Iris pigment epithelial cell (primary cell): ENCODE measurements around the gene SMYD3.

Experiments used
- DNase-seq: peaks from one replicate; pipeline ENCODE4 v3.0.0-alpha.2; 2011; ENCODE audit warnings: low read depth

The SMYD3 gene

GRCh38 chr1:246147524-246148461 lies 359.3 kb downstream of the SMYD3 start:
- DNase-seq, result no peak

- no peak for DNase-seq
These were observed 360.1 kb downstream of the SMYD3 start for GRCh38 chr1:246146804-246147523.

GRCh38 chr1:246145900-246146299 lies 361.2 kb downstream of the SMYD3 start:
- DNase-seq, result no peak

- no peak for DNase-seq
These were observed 362.1 kb downstream of the SMYD3 start for GRCh38 chr1:246144931-246145330.

- peak; percentile 95 for DNase-seq
These were observed 364.7 kb downstream of the SMYD3 start for GRCh38 chr1:246142320-246142893.

GRCh38 chr1:246141306-246141705 lies 365.8 kb downstream of the SMYD3 start:
- no peak for DNase-seq

GRCh38 chr1:246139745-246140182 lies 367.3 kb downstream of the SMYD3 start:
- peak; percentile 92 for DNase-seq

GRCh38 chr1:246138781-246139180 lies 368.3 kb downstream of the SMYD3 start:
- DNase-seq, result no peak

- no peak for DNase-seq
These were observed 370.6 kb downstream of the SMYD3 start for GRCh38 chr1:246136477-246136876.

- no peak for DNase-seq
These were observed 372.3 kb downstream of the SMYD3 start for GRCh38 chr1:246134789-246135188.

GRCh38 chr1:246131095-246131494 lies 376.0 kb downstream of the SMYD3 start:
- no peak for DNase-seq

- no peak for DNase-seq
These were observed 378.5 kb downstream of the SMYD3 start for GRCh38 chr1:246128494-246129069.

GRCh38 chr1:246126580-246126979 lies 380.5 kb downstream of the SMYD3 start:
- no peak for DNase-seq

- DNase-seq, result no peak
These were observed 385.0 kb downstream of the SMYD3 start for GRCh38 chr1:246122071-246122470.

GRCh38 chr1:246121533-246121932 lies 385.5 kb downstream of the SMYD3 start:
- DNase-seq, result no peak

- peak; percentile 78 for DNase-seq
These were observed 389.9 kb downstream of the SMYD3 start for GRCh38 chr1:246117066-246117791.

GRCh38 chr1:246114369-246114768 lies 392.7 kb downstream of the SMYD3 start:
- DNase-seq, result no peak

- peak; percentile 11 for DNase-seq
These were observed 393.5 kb downstream of the SMYD3 start for GRCh38 chr1:246113555-246114095.

- DNase-seq, result no peak
These were observed 395.5 kb downstream of the SMYD3 start for GRCh38 chr1:246111570-246111969.

GRCh38 chr1:246110343-246111219 lies 396.5 kb downstream of the SMYD3 start:
- DNase-seq, result peak; percentile 89
